ENCODE results near the gene EEF2K. TPM values are rescaled to one million over a fixed set of nuclear protein-coding genes. Genes with fewer than 3 reads are reported as not detected.

EEF2K gene
- total and polyA plus RNA-seq, 2 donors (not counting 1 experiment from before 2014, with no cell fraction given): 11.8 to 28.7 TPM

DNA sequence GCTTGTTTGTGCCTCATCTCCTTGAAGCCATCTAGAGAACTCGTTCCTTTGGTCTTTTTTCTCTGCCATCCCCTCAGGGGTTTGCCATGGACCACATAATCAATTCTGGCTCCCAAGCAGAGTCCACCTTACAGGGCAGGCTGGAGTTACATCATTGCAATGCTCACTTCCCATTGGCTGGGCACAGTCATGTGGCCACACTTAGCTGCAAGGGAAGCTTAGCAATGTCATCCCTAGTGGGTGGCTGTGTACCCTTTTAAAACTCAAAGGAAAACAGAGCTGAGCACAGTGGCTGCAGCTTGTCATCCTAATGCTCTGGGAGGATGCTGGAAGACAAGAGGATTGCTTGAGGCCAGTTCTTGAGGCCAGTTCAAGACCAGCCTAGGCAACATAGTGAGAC, 49.3 kb downstream of the EEF2K start:
- Histone ChIP-seq H4K20me1 (ENCODE audit: control insufficient read depth, insufficient read depth, low read length, poor library complexity, severe bottlenecking) (no peaks in the 10 kb centered on the region), H3K27me3 (replicated peaks in 1 of 4; ENCODE audit: control extremely low read depth in 1 of 4, control insufficient read depth in 3 of 4, insufficient read depth in 4 of 4, low read length in 3 of 4) (no peaks in the 10 kb centered on the region), H3K27ac (ENCODE audit: low read length in 2 of 2) (no peak overlapping the region), H3K9me3 (ENCODE audit: control extremely low read depth in 1 of 3, control insufficient read depth in 2 of 3, insufficient read depth in 1 of 3, low read length in 2 of 3) (peaks cover 0 to 9% (median 6%) of the 10 kb centered on the region in 3 donors), H3K9ac (ENCODE audit: low read length) (no peak overlapping the region), H3K4me3 (ENCODE audit: control extremely low read depth in 1 of 5, extremely low read depth in 1 of 5, insufficient read depth in 1 of 5, low read depth in 2 of 5, low read length in 4 of 5) (no peak overlapping the region), H3K4me1 (ENCODE audit: control insufficient read depth in 2 of 2, insufficient read depth in 2 of 2, low read length in 2 of 2) (no peaks in the 10 kb centered on the region), H3K4me2 (replicated peaks; ENCODE audit: low read depth, low read length, poor library complexity, severe bottlenecking) (no peak overlapping the region), H3K36me3 (replicated peaks in 1 of 2; ENCODE audit: control extremely low read depth in 1 of 2, control insufficient read depth in 1 of 2, extremely low read depth in 1 of 2, insufficient read depth in 2 of 2, low read length in 1 of 2) (peaks cover 3 to 56% of the 10 kb centered on the region in 2 experiments), H3K79me2 (ENCODE audit: control insufficient read depth, insufficient read depth, low read length) (no peaks in the 10 kb centered on the region), H2AFZ (ENCODE audit: insufficient read depth, low read depth, low read length, poor library complexity, severe bottlenecking) (no peak overlapping the region)
- DNase-seq (no peak), ATAC-seq (ENCODE audit: low read depth) (no peak)
- no peak overlapping the region for H3K27ac Mint-ChIP-seq
- 100% methylated on average over 1 of the region's 1 CpG for WGBS (ENCODE audit: insufficient coverage)
- no peaks in the 10 kb centered on the region for H3K4me1 Mint-ChIP-seq
- ChIA-PET CTCF (no interaction called here), POLR2A (no interaction called here)
- H3K4me3 Mint-ChIP-seq: no peak overlapping the region
- TF ChIP-seq, protein P1, sequence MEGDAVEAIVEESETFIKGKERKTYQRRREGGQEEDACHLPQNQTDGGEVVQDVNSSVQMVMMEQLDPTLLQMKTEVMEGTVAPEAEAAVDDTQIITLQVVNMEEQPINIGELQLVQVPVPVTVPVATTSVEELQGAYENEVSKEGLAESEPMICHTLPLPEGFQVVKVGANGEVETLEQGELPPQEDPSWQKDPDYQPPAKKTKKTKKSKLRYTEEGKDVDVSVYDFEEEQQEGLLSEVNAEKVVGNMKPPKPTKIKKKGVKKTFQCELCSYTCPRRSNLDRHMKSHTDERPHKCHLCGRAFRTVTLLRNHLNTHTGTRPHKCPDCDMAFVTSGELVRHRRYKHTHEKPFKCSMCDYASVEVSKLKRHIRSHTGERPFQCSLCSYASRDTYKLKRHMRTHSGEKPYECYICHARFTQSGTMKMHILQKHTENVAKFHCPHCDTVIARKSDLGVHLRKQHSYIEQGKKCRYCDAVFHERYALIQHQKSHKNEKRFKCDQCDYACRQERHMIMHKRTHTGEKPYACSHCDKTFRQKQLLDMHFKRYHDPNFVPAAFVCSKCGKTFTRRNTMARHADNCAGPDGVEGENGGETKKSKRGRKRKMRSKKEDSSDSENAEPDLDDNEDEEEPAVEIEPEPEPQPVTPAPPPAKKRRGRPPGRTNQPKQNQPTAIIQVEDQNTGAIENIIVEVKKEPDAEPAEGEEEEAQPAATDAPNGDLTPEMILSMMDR (IDR thresholded peaks at IDR 0.05): no peak
- no peak for TF ChIP-seq EZH2 (IDR thresholded peaks at IDR 0.05; ENCODE audit: borderline replicate concordance, insufficient read depth, low read depth, low read length, poor library complexity, severe bottlenecking)
- no peaks in the 10 kb centered on the region for H3K27me3 Mint-ChIP-seq
- peaks cover 4% of the 10 kb centered on the region for H3K9me3 Mint-ChIP-seq (ENCODE audit: insufficient read depth)
- intact Hi-C loops (cut with micrococcal nuclease): no loop called here

DNA sequence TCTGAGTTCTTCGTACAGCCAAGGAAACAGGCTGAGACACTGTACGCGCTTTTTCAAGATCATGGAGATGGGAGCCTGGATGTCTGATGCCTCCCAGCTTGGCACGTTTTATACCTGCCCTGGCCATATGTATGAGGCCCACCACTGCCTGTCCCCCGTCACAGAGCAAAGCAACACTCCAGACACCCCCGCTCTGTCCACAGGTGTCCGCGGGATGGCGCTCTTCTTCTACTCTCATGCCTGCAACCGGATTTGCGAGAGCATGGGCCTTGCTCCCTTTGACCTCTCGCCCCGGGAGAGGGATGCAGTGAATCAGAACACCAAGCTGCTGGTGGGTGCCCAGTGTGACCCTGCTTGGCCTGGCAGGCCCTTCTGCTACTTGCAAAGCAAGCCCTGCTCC, 51.4 kb downstream of the EEF2K start:
- Mint-ChIP-seq H3K4me3 (no peak overlapping the region), H3K27ac (no peak overlapping the region), H3K27me3 (no peaks in the 10 kb centered on the region), H3K4me1 (no peaks in the 10 kb centered on the region), H3K9me3 (ENCODE audit: insufficient read depth) (peaks cover 4% of the 10 kb centered on the region)
- Histone ChIP-seq H3K4me1 (ENCODE audit: control insufficient read depth in 2 of 2, insufficient read depth in 2 of 2, low read length in 2 of 2) (no peaks in the 10 kb centered on the region), H3K79me2 (ENCODE audit: control insufficient read depth, insufficient read depth, low read length) (no peaks in the 10 kb centered on the region), H3K9ac (ENCODE audit: low read length) (no peak overlapping the region), H4K20me1 (ENCODE audit: control insufficient read depth, insufficient read depth, low read length, poor library complexity, severe bottlenecking) (no peaks in the 10 kb centered on the region), H2AFZ (ENCODE audit: insufficient read depth, low read depth, low read length, poor library complexity, severe bottlenecking) (no peak overlapping the region), H3K9me3 (ENCODE audit: control extremely low read depth in 1 of 3, control insufficient read depth in 2 of 3, insufficient read depth in 1 of 3, low read length in 2 of 3) (peaks cover 0 to 11% (median 6%) of the 10 kb centered on the region in 3 donors), H3K27ac (ENCODE audit: low read length in 2 of 2) (no peak overlapping the region), H3K4me2 (replicated peaks; ENCODE audit: low read depth, low read length, poor library complexity, severe bottlenecking) (no peak overlapping the region), H3K27me3 (replicated peaks in 1 of 4; ENCODE audit: control extremely low read depth in 1 of 4, control insufficient read depth in 3 of 4, insufficient read depth in 4 of 4, low read length in 3 of 4) (no peaks in the 10 kb centered on the region), H3K36me3 (replicated peaks in 1 of 2; ENCODE audit: control extremely low read depth in 1 of 2, control insufficient read depth in 1 of 2, extremely low read depth in 1 of 2, insufficient read depth in 2 of 2, low read length in 1 of 2) (peaks cover 6 to 44% of the 10 kb centered on the region in 2 experiments), H3K4me3 (ENCODE audit: control extremely low read depth in 1 of 5, extremely low read depth in 1 of 5, insufficient read depth in 1 of 5, low read depth in 2 of 5, low read length in 4 of 5) (no peak overlapping the region)
- POLR2A ChIA-PET: no interaction called here
- TF ChIP-seq, protein P1 (IDR thresholded peaks at IDR 0.05): no peak
- no peak for TF ChIP-seq EZH2 (IDR thresholded peaks at IDR 0.05; ENCODE audit: borderline replicate concordance, insufficient read depth, low read depth, low read length, poor library complexity, severe bottlenecking)
- ATAC-seq (ENCODE audit: low read depth) (no peak), DNase-seq (no peak)
- 94% methylated on average over 13 of the region's 13 CpGs for WGBS (ENCODE audit: insufficient coverage)
- CTCF ChIA-PET: no interaction called here
- intact Hi-C loops (cut with micrococcal nuclease): no loop called here
